ENCODE data around the gene TEX10. TPM values are rescaled to one million over a fixed set of nuclear protein-coding genes. Genes with fewer than 3 reads are reported as not detected.
A peak's percentile ranks its signal among the peaks of the same experiment; 100 is the strongest.

The TEX10 gene
- 10 to 100 TPM; 16.0 to 20.5 (median 18.4) TPM for total RNA-seq

- Histone ChIP-seq H3K9me3 (no peaks in the 10 kb centered on the region), H3K27ac (peak within 1 kb of the TSS; percentile 77 to 90 (median 86)), H3K4me3 (peak within 1 kb of the TSS; percentile 80 to 95 (median 84)), H3K36me3 (no peaks in the 10 kb centered on the region), H3K27me3 (no peaks in the 10 kb centered on the region), H3K4me1 (peaks cover 13 to 17% of the 10 kb centered on the region in 2 donors)
- ATAC-seq: peak; percentile 93 to 97
- in situ Hi-C loops (cut with MboI; ENCODE audit: low sequenced_read_pairs in 4 of 4): no loop called here
- DNase-seq: peak; percentile 77 to 83
- intact Hi-C loops (cut with DNase I; ENCODE audit: low total_unique reads): loop anchor here (1.0 to 10.0 kb wide), 6 partner anchors 73 to 1128 kb away; partner anchors contain the start of genes ALG2, CAVIN4, ERP44 and INVS
- TF ChIP-seq CTCF (IDR thresholded peaks at IDR 0.05 in 4 of 5, conservative IDR thresholded peaks at IDR 0.05 in 1 of 5): peak in 2 of 5 experiments; percentile 9 to 20
- TF ChIP-seq POLR2A (IDR thresholded peaks at IDR 0.05): peak; percentile 66 to 71
Observed at GRCh38 chr9:100352727-100353505, at the start of gene TEX10. TEX10 (minus strand) TSS chr9:100352942; CDS start chr9:100349363, 3,579 bp downstream.

DNA sequence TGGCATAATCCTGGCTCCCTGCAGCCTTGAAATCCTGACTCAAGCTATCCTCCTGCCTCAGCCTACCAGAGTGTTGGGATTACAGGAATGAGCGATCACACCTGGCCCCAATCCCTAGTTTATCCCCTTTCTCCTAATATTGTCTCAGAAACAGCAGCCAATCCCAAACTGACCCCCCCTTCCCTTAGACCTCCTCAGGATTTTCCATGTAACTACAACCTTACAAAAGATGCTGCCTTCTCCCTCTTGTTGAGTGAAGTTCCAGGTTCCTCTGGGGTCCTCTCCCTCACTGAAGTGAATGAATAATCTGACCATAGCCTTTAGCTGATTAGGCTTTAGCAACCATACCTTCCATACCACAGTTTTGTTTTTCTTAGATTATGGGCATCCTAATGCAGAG is 48.3 kb upstream of the TEX10 start:
- H3K27ac ChIP-seq: no peak overlapping the region
- no peaks in the 10 kb centered on the region for H3K4me1 ChIP-seq
- H3K36me3 ChIP-seq: no peaks in the 10 kb centered on the region
- ATAC-seq (no peak), DNase-seq (no peak)
- TF ChIP-seq CTCF (IDR thresholded peaks at IDR 0.05 in 4 of 5, conservative IDR thresholded peaks at IDR 0.05 in 1 of 5) (no peak), POLR2A (IDR thresholded peaks at IDR 0.05) (no peak)
- H3K27me3 ChIP-seq: no peaks in the 10 kb centered on the region
- intact Hi-C loops (cut with DNase I; ENCODE audit: low total_unique reads) (no loop called here), in situ Hi-C loops (cut with MboI; ENCODE audit: low sequenced_read_pairs in 4 of 4) (no loop called here)
- no peaks in the 10 kb centered on the region for H3K9me3 ChIP-seq
- H3K4me3 ChIP-seq: no peak overlapping the region

GRCh38 chr9:100397529-100398266 is 45.0 kb upstream of the TEX10 start:
- DNase-seq (no peak), ATAC-seq (no peak)
- intact Hi-C loops (cut with DNase I; ENCODE audit: low total_unique reads) (no loop called here), in situ Hi-C loops (cut with MboI; ENCODE audit: low sequenced_read_pairs in 4 of 4) (no loop called here)
- H3K4me1 ChIP-seq: no peaks in the 10 kb centered on the region
- H3K36me3 ChIP-seq: no peaks in the 10 kb centered on the region
- no peaks in the 10 kb centered on the region for H3K27me3 ChIP-seq
- H3K4me3 ChIP-seq: no peak overlapping the region
- H3K27ac ChIP-seq: no peak overlapping the region
- H3K9me3 ChIP-seq: no peaks in the 10 kb centered on the region
- TF ChIP-seq CTCF (IDR thresholded peaks at IDR 0.05 in 4 of 5, conservative IDR thresholded peaks at IDR 0.05 in 1 of 5) (no peak), POLR2A (IDR thresholded peaks at IDR 0.05) (no peak)

- no peak overlapping the region for H3K4me3 ChIP-seq
Observed at GRCh38 chr9:100396769-100397168, 44.0 kb upstream of the TEX10 start.

More at GRCh38 chr9:100396769-100397168, 44.0 kb upstream of the TEX10 start:
- no peak for ATAC-seq
- no peaks in the 10 kb centered on the region for H3K9me3 ChIP-seq
- in situ Hi-C loops (cut with MboI; ENCODE audit: low sequenced_read_pairs in 4 of 4) (no loop called here), intact Hi-C loops (cut with DNase I; ENCODE audit: low total_unique reads) (no loop called here)
- H3K27me3 ChIP-seq: no peaks in the 10 kb centered on the region
- H3K4me1 ChIP-seq: no peaks in the 10 kb centered on the region
- H3K36me3 ChIP-seq: no peaks in the 10 kb centered on the region
- no peak for TF ChIP-seq POLR2A (IDR thresholded peaks at IDR 0.05)
- TF ChIP-seq CTCF (IDR thresholded peaks at IDR 0.05 in 4 of 5, conservative IDR thresholded peaks at IDR 0.05 in 1 of 5): no peak
- no peak for DNase-seq
- no peak overlapping the region for H3K27ac ChIP-seq

All from gastrocnemius medialis (tissue), 4 donors.